Sigmoid colon (tissue), 4 donors: ENCODE results near the gene TRIP10.

Experiments used
- CTCF ChIP-seq, 4 experiments: fragments of 450-650 bp in 3 of 4; fragments of 200-600 bp in 1 of 4; IDR thresholded peaks; one replicate each; pipeline ENCODE4 v1.5.1; 2016 to 2019; ENCODE audit warnings: antibody characterized with exemption in 4 of 4, mild to moderate bottlenecking in 3 of 4, moderate library complexity in 2 of 4
- POLR2A ChIP-seq, 2 donors: fragments of 450-650 bp; IDR thresholded peaks; one replicate each; pipeline ENCODE4 v1.6.1; 2016; ENCODE audit warnings: antibody characterized with exemption in 2 of 2, mild to moderate bottlenecking in 2 of 2, moderate library complexity in 2 of 2
- POLR2AphosphoS5 ChIP-seq, 4 donors: sonication (generic); formaldehyde crosslinking; IDR thresholded peaks; one replicate each; pipeline ENCODE4 v1.6.1; 2017; ENCODE audit warnings: antibody characterized with exemption in 4 of 4

DNA sequence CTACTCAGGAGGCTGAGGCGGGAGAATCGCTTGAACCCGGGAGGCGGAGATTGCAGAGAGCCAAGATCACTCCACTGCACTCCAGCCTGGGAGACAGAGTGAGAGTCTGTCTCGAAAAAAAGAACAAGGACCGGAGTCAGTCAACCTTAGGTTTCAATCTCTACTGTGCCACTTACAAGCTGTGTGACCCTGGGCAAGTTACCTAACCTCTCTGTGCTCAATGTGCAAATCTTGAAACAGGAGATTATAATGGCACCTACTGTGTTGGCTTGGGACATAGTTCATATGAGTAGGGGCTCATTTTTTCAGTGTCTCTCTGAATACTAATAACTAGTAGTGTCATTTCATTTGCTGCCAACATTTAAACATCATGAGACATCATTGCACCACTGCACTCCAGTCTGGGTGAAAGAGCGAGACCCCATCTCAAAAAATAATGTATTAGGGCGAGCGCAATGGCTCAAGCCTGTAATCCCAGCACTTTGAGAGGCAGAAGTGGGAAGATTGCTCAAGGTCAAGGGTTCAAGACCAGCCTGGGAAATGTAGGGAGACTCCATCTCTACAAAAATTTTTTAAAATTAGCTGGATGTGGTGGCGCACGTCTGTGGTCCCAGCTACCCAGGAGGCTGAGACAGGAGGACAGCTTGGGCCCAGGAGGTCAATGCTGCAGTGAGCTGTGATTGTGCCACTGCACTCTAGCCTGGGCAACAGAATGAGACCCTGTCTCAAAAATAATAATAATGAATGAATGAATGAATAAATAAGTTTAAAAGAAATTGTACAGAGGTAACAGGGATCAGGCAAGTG lies 24.5 kb upstream of the TRIP10 start:
- TF ChIP-seq POLR2A (IDR thresholded peaks at IDR 0.05) (no peak), CTCF (IDR thresholded peaks at IDR 0.05) (no peak), POLR2AphosphoS5 (IDR thresholded peaks at IDR 0.05) (no peak)
